ENCODE data around the gene RTP5.

DNA sequence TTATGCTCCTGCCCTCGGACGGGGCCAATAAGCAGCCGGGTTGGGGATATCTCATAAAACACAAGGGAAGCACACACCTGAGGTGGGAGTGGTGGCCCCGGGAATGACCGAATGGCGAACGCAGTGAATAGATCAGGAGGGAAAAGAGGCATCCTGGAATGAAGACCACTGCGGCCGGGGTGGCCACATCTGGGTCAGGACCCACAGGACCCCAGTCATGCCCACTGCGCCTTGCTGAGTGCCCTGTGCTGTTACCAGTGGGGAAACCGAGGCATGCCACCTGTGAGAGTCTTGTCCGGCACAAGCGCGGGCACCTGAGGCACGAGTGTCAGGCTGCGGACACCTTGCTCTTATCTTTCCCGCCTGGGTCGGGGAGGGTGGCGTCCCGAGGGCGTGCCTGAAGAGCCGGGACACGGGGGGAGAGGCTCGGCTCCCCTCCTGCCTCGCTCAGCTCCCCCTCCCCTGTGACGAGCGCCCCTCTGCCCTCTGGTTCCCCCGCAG is 12.4 kb upstream of the RTP5 start:
- TF ChIP-seq EZH2 (IDR thresholded peaks at IDR 0.05; ENCODE audit: borderline replicate concordance, low read depth, low read length, severe bottlenecking), result no peak
- TF ChIP-seq, protein P1, sequence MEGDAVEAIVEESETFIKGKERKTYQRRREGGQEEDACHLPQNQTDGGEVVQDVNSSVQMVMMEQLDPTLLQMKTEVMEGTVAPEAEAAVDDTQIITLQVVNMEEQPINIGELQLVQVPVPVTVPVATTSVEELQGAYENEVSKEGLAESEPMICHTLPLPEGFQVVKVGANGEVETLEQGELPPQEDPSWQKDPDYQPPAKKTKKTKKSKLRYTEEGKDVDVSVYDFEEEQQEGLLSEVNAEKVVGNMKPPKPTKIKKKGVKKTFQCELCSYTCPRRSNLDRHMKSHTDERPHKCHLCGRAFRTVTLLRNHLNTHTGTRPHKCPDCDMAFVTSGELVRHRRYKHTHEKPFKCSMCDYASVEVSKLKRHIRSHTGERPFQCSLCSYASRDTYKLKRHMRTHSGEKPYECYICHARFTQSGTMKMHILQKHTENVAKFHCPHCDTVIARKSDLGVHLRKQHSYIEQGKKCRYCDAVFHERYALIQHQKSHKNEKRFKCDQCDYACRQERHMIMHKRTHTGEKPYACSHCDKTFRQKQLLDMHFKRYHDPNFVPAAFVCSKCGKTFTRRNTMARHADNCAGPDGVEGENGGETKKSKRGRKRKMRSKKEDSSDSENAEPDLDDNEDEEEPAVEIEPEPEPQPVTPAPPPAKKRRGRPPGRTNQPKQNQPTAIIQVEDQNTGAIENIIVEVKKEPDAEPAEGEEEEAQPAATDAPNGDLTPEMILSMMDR (IDR thresholded peaks at IDR 0.05; ENCODE audit: borderline replicate concordance, extremely low read depth, low read length, poor library complexity, severe bottlenecking), result no peak
